HepG2 (cell line): ENCODE measurements around the gene SLC35D2. TPM values are rescaled to one million over a fixed set of nuclear protein-coding genes. Genes with fewer than 3 reads are reported as not detected.

Source experiments
- DRAP1 ChIP-seq: IDR thresholded peaks from 2 replicates; pipeline ENCODE4 v1.6.1; 2016; ENCODE audit warnings: missing genetic modification reagents, missing compliant biosample characterization
- STAG1 ChIP-seq: sonication (generic); formaldehyde crosslinking; IDR thresholded peaks from 2 replicates; pipeline ENCODE4 v1.4.0; 2020; ENCODE audit warnings: missing genetic modification reagents
- USF2 ChIP-seq, 2 experiments: sonication (generic) in 1 of 2; formaldehyde crosslinking in 1 of 2; IDR thresholded peaks; 2 replicates each; pipeline versions ENCODE4 v1.5.1 to v1.6.1; 2011 to 2020; ENCODE audit warnings: borderline replicate concordance in 1 of 2, low read depth in 1 of 2, low read length in 1 of 2, mild to moderate bottlenecking in 1 of 2, missing genetic modification reagents in 1 of 2, moderate library complexity in 1 of 2
- ZFP36 ChIP-seq: fragments of 150-350 bp; IDR thresholded peaks from 2 replicates; pipeline ENCODE4 v1.6.1; 2018; ENCODE audit warnings: borderline replicate concordance, low read length, low read depth; ENCODE audit not compliant: partially characterized antibody
- ZHX2 ChIP-seq, 2 experiments: sonication (generic) in 1 of 2; formaldehyde crosslinking in 1 of 2; IDR thresholded peaks; 2 replicates each; pipeline versions ENCODE4 v1.6.1 to v1.9.0; 2014 to 2022; ENCODE audit warnings: antibody characterized with exemption in 1 of 2, borderline replicate concordance in 1 of 2, inconsistent platforms in 1 of 2, low read depth in 1 of 2, missing genetic modification reagents in 1 of 2
- ZNF318 ChIP-seq: sonication (generic); formaldehyde crosslinking; IDR thresholded peaks from 2 replicates; pipeline ENCODE4 v1.4.0; 2020; ENCODE audit warnings: mild to moderate bottlenecking, missing genetic modification reagents
- ZNF446 ChIP-seq: sonication (generic); formaldehyde crosslinking; IDR thresholded peaks from 2 replicates; pipeline ENCODE4 v1.5.0; 2020; ENCODE audit warnings: mild to moderate bottlenecking, missing genetic modification reagents
- ZNF614 ChIP-seq: IDR thresholded peaks from 2 replicates; pipeline ENCODE4 v1.6.1; 2018; ENCODE audit warnings: missing biosample characterization, missing genetic modification reagents, inconsistent platforms, borderline replicate concordance
- polyA plus RNA-seq, 8 experiments: library from polyadenylated mRNA; depleted of rRNA in 3 of 8; stranded (reverse) in 7 of 8; unstranded in 1 of 8; fragments of >200 nt; fragmentation: Illumina TruSeq in 4 of 8; extraction: Trizol in 4 of 8; gene quantifications; 2 replicates each; pipeline versions ENCODE4 v1.2.1 to v1.2.3, GENCODE V29; 2011 to 2016; ENCODE audit warnings: low read depth in 4 of 8, missing spikeins in 1 of 8, mixed read lengths in 1 of 8; ENCODE audit not compliant: insufficient read depth in 1 of 8
- total RNA-seq, 5 experiments: library from RNA; depleted of rRNA; stranded (reverse); fragments of >200 nt; fragmentation: Illumina TruSeq; extraction: Trizol; gene quantifications; 2 replicates each; pipeline ENCODE4 v1.2.3, GENCODE V29; 2016; ENCODE audit warnings: low read depth in 1 of 5

Gene SLC35D2
- total and polyA plus RNA-seq, 2 of the 13 experiments (the other 11 are each of a cell fraction or from before 2014, with no cell fraction given) = 96.2 to 103 TPM

- TF ChIP-seq ZFP36 (no peak), ZNF318 (CRISPR knock-in tag) (no peak), ZNF446 (no peak), DRAP1 (CRISPR knock-in tag) (no peak), STAG1 (CRISPR knock-in tag) (no peak), ZHX2 (IDR thresholded peaks at IDR 0.05; ENCODE audit: low read depth) (no peak), ZHX2 (CRISPR knock-in tag; IDR thresholded peaks at IDR 0.05; ENCODE audit: borderline replicate concordance) (no peak), ZNF614 (CRISPR knock-in tag) (0 out of 2 replicates have a peak, but pooled peaks have one; percentile 48), USF2 (IDR thresholded peaks at IDR 0.05; ENCODE audit: low read depth, low read length) (no peak), USF2 (CRISPR knock-in tag; IDR thresholded peaks at IDR 0.05; ENCODE audit: borderline replicate concordance) (no peak)
Measured at GRCh38 chr9:96392263-96392662, 8.8 kb upstream of the SLC35D2 start (continued).
